ENCODE data around the gene SLC12A2.

DNA sequence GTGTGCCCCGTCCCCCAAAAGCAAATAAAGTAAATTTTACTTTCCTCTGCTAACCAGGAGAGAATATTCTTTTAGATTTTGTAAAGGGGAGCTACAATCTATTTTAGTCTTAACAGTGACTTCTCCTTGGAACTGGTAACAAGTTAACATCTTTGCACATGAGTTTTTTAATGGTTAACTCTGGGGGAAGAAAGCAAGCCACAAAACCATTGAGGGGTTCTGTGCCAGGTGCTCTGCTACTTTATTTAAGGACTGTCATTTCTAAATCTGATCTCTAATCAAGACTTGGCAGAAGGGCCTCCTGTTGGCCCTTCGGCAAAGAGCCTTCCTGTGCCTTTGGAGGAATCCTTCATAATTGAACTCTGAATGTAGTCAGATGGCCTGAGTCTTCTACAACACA, 153.4 kb downstream of the SLC12A2 start:
- TF ChIP-seq, protein P1, sequence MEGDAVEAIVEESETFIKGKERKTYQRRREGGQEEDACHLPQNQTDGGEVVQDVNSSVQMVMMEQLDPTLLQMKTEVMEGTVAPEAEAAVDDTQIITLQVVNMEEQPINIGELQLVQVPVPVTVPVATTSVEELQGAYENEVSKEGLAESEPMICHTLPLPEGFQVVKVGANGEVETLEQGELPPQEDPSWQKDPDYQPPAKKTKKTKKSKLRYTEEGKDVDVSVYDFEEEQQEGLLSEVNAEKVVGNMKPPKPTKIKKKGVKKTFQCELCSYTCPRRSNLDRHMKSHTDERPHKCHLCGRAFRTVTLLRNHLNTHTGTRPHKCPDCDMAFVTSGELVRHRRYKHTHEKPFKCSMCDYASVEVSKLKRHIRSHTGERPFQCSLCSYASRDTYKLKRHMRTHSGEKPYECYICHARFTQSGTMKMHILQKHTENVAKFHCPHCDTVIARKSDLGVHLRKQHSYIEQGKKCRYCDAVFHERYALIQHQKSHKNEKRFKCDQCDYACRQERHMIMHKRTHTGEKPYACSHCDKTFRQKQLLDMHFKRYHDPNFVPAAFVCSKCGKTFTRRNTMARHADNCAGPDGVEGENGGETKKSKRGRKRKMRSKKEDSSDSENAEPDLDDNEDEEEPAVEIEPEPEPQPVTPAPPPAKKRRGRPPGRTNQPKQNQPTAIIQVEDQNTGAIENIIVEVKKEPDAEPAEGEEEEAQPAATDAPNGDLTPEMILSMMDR (IDR thresholded peaks at IDR 0.05) = no peak
- TF ChIP-seq EP300 (IDR thresholded peaks at IDR 0.05) = no peak
